NCI-H524 (cell line): ENCODE measurements around the gene SHISA7.
A peak's percentile ranks its signal among the peaks of the same experiment; 100 is the strongest.

Source experiments
- DNase-seq, 2 experiments: peaks; one replicate each; lab custom pipeline; 2025; lab: John Stamatoyannopoulos, UW

Gene SHISA7

GRCh38 chr19:55387736-55388497 lies 55.2 kb downstream of the SHISA7 start:
- no peak for DNase-seq

GRCh38 chr19:55386493-55386971 lies 56.6 kb downstream of the SHISA7 start:
- no peak for DNase-seq

GRCh38 chr19:55385724-55386492 lies 57.2 kb downstream of the SHISA7 start, which contains the start of gene RPL28:
TSS of gene RPL28 (plus strand) at chr19:55385932. CDS start at chr19:55386358, 426 bp downstream.
- peak; percentile 98 to 99 for DNase-seq

- peak; percentile 98 for DNase-seq
Measured at GRCh38 chr19:55384920-55385723, 58.0 kb downstream of the SHISA7 start.

GRCh38 chr19:55384131-55384919 lies 58.8 kb downstream of the SHISA7 start, which contains the start of gene TMEM238:
TSS of gene TMEM238 (minus strand) at chr19:55384292. CDS start at chr19:55384259, 33 bp downstream.
- peak in 1 of 2 experiments; percentile 54 for DNase-seq

- DNase-seq, result peak; percentile 26 to 60
Measured at GRCh38 chr19:55383279-55384130, 59.6 kb downstream of the SHISA7 start.

GRCh38 chr19:55382522-55383054 lies 60.5 kb downstream of the SHISA7 start:
- DNase-seq, result no peak

GRCh38 chr19:55382013-55382412 lies 61.1 kb downstream of the SHISA7 start:
- DNase-seq, result no peak

GRCh38 chr19:55379174-55379573 lies 63.9 kb downstream of the SHISA7 start:
- DNase-seq, result peak; percentile 90 to 97
